H9 (cell line): Measurements from ENCODE around the gene ONECUT1. TPM values are rescaled to one million over a fixed set of nuclear protein-coding genes. Genes with fewer than 3 reads are reported as not detected.

Experiments
- DNase-seq: peaks from one replicate; pipeline ENCODE4 v3.0.0-alpha.2; 2017
- H2AFZ ChIP-seq: one replicate; pipeline ENCODE4 v1.6.1; 2013; ENCODE audit warnings: mild to moderate bottlenecking, low read length, control low read depth, moderate library complexity
- H2AK5ac ChIP-seq: 2 replicates; pipeline ENCODE4 v1.6.1; 2013; ENCODE audit warnings: low read length, control low read depth, mixed read lengths; ENCODE audit not compliant: insufficient read length
- H2BK120ac ChIP-seq: one replicate; pipeline ENCODE4 v1.6.1; 2013; ENCODE audit warnings: low read depth, mild to moderate bottlenecking, low read length, control low read depth, inconsistent platforms; ENCODE audit not compliant: poor library complexity, severe bottlenecking
- H2BK12ac ChIP-seq: 2 replicates; pipeline ENCODE4 v1.6.1; 2013; ENCODE audit warnings: low read length, control low read depth, mixed read lengths, low read depth; ENCODE audit not compliant: insufficient read length
- H2BK15ac ChIP-seq: 2 replicates; pipeline ENCODE4 v1.6.1; 2013; ENCODE audit warnings: low read depth, low read length, control low read depth
- H2BK20ac ChIP-seq: one replicate; pipeline ENCODE4 v1.6.1; 2013; ENCODE audit warnings: low read depth, mild to moderate bottlenecking, low read length, control low read depth, inconsistent platforms; ENCODE audit not compliant: poor library complexity, severe bottlenecking
- H2BK5ac ChIP-seq: 2 replicates; pipeline ENCODE4 v1.6.1; 2013; ENCODE audit warnings: low read length, control low read depth, mixed read lengths; ENCODE audit not compliant: insufficient read length
- H3K14ac ChIP-seq: 2 replicates; pipeline ENCODE4 v1.6.1; 2013; ENCODE audit warnings: low read length, control low read depth; ENCODE audit not compliant: insufficient read depth
- H3K18ac ChIP-seq: 2 replicates; pipeline ENCODE4 v1.6.1; 2013; ENCODE audit warnings: low read depth, mild to moderate bottlenecking, mixed read lengths, low read length, control low read depth; ENCODE audit not compliant: insufficient read length
- H3K23ac ChIP-seq: 2 replicates; pipeline ENCODE4 v1.6.1; 2013; ENCODE audit warnings: low read length, control low read depth, mixed read lengths, low read depth; ENCODE audit not compliant: insufficient read length
- H3K23me2 ChIP-seq: 2 replicates; pipeline ENCODE4 v1.6.1; 2013; ENCODE audit warnings: low read depth, mild to moderate bottlenecking, mixed read lengths, low read length, control low read depth; ENCODE audit not compliant: insufficient read length, poor library complexity, severe bottlenecking
- H3K27ac ChIP-seq: 2 replicates; pipeline ENCODE4 v1.5.1; 2013; ENCODE audit warnings: low read length, control low read depth, mixed read lengths, low read depth; ENCODE audit not compliant: insufficient read length
- H3K27me3 ChIP-seq: 2 replicates; pipeline ENCODE4 v1.6.1; 2013; ENCODE audit warnings: low read length, control low read depth, inconsistent platforms; ENCODE audit not compliant: insufficient read depth
- H3K4ac ChIP-seq: 2 replicates; pipeline ENCODE4 v1.6.1; 2013; ENCODE audit warnings: low read depth, mild to moderate bottlenecking, control low read depth, inconsistent platforms, low read length, moderate library complexity
- H3K4me1 ChIP-seq: 2 replicates; pipeline ENCODE4 v1.6.1; 2013; ENCODE audit warnings: low read length, control low read depth, inconsistent platforms; ENCODE audit not compliant: insufficient read depth
- H3K4me2 ChIP-seq: 2 replicates; pipeline ENCODE4 v1.6.1; 2013; ENCODE audit warnings: low read length, control low read depth, mixed read lengths; ENCODE audit not compliant: insufficient read length, insufficient read depth
- H3K56ac ChIP-seq: 2 replicates; pipeline ENCODE4 v1.6.1; 2013; ENCODE audit warnings: low read depth, mild to moderate bottlenecking, mixed read lengths, low read length, control low read depth; ENCODE audit not compliant: insufficient read length
- H3K79me1 ChIP-seq: 2 replicates; pipeline ENCODE4 v1.6.1; 2013; ENCODE audit warnings: low read depth, mild to moderate bottlenecking, moderate library complexity, low read length, control low read depth, inconsistent platforms; ENCODE audit not compliant: insufficient read depth, poor library complexity, severe bottlenecking
- H3K79me2 ChIP-seq: 2 replicates; pipeline ENCODE4 v1.6.1; 2013; ENCODE audit warnings: low read length, control low read depth, inconsistent platforms; ENCODE audit not compliant: insufficient read depth
- H3K9ac ChIP-seq: 2 replicates; pipeline ENCODE4 v1.6.1; 2013; ENCODE audit warnings: low read length, control low read depth, mixed read lengths; ENCODE audit not compliant: insufficient read length; ENCODE audit errors: extremely low read depth
- H3K9me3 ChIP-seq: one replicate; pipeline ENCODE4 v1.6.1; 2013; ENCODE audit warnings: low read depth, low read length, inconsistent platforms; ENCODE audit not compliant: control insufficient read depth
- H3T11ph ChIP-seq: one replicate; pipeline ENCODE4 v1.6.1; 2013; ENCODE audit warnings: mild to moderate bottlenecking, low read length, control low read depth, inconsistent platforms
- H4K20me1 ChIP-seq: one replicate; pipeline ENCODE4 v1.6.1; 2013; ENCODE audit not compliant: control insufficient read depth, insufficient read length, insufficient read depth
- H4K5ac ChIP-seq: 2 replicates; pipeline ENCODE4 v1.6.1; 2013; ENCODE audit warnings: low read depth, mild to moderate bottlenecking, mixed read lengths, low read length, control low read depth; ENCODE audit not compliant: insufficient read length
- H4K8ac ChIP-seq: replicated peaks from 2 replicates; pipeline ENCODE4 v1.6.1; 2013; ENCODE audit warnings: low read length, control low read depth, mixed read lengths, low read depth; ENCODE audit not compliant: insufficient read length
- H4K91ac ChIP-seq: 2 replicates; pipeline ENCODE4 v1.6.1; 2013; ENCODE audit warnings: low read depth, mild to moderate bottlenecking, moderate library complexity, mixed read lengths, low read length, control low read depth; ENCODE audit not compliant: insufficient read length
- H3K27ac Mint-ChIP-seq, 3 experiments: 2 replicates in 2 of 3; 3 replicates in 1 of 3; pipeline ENCODE4 v1.8.0; 2020 to 2021; ENCODE audit warnings: mixed read lengths in 3 of 3, mild to moderate bottlenecking in 1 of 3, moderate library complexity in 1 of 3
- H3K27me3 Mint-ChIP-seq: 2 replicates; pipeline ENCODE4 v1.8.0; 2021; ENCODE audit warnings: low read depth, mild to moderate bottlenecking, moderate library complexity, mixed read lengths
- H3K36me3 Mint-ChIP-seq, 3 experiments: 2 replicates in 2 of 3; 3 replicates in 1 of 3; pipeline ENCODE4 v1.8.0; 2020 to 2021; ENCODE audit warnings: low read depth in 3 of 3, mixed read lengths in 3 of 3; ENCODE audit not compliant: insufficient read depth in 1 of 3
- H3K4me1 Mint-ChIP-seq, 2 experiments: 2 replicates each; pipeline ENCODE4 v1.8.0; 2020; ENCODE audit warnings: mixed read lengths in 2 of 2
- H3K4me3 Mint-ChIP-seq, 2 experiments: 2 replicates in 1 of 2; 3 replicates in 1 of 2; pipeline ENCODE4 v1.8.0; 2020 to 2021; ENCODE audit warnings: mild to moderate bottlenecking in 2 of 2, mixed read lengths in 2 of 2, moderate library complexity in 1 of 2
- H3K9me3 Mint-ChIP-seq, 2 experiments: 2 replicates in 1 of 2; 3 replicates in 1 of 2; pipeline ENCODE4 v1.8.0; 2020; ENCODE audit warnings: mild to moderate bottlenecking in 2 of 2, mixed read lengths in 2 of 2, moderate library complexity in 1 of 2
- WGBS: extraction: QIAGEN DNeasy Blood & Tissue Kit; methylation state at CpG from one replicate; pipeline ENCODE4 v1.1.7; 2013; ENCODE audit warnings: missing lambda C conversion rate, low lambda C conversion rate, mixed read lengths; ENCODE audit not compliant: insufficient read length; ENCODE audit errors: extremely low coverage; 5-methylcytosine and 5-hydroxymethylcytosine counted together
- total RNA-seq: library from RNA; stranded (reverse); gene quantifications from 2 replicates; pipeline ENCODE4 v1.2.1, GENCODE V29; 2021
- TF ChIP-seq, protein P1 (sequence below): fragments of 200-600 bp; sonication (generic); conservative IDR thresholded peaks from 3 replicates; pipeline ENCODE4 v1.8.0; 2021; ENCODE audit warnings: antibody characterized with exemption, mild to moderate bottlenecking

ONECUT1 gene
- total RNA-seq, 1 experiment from 2014 or later: 14.1 TPM

DNA sequence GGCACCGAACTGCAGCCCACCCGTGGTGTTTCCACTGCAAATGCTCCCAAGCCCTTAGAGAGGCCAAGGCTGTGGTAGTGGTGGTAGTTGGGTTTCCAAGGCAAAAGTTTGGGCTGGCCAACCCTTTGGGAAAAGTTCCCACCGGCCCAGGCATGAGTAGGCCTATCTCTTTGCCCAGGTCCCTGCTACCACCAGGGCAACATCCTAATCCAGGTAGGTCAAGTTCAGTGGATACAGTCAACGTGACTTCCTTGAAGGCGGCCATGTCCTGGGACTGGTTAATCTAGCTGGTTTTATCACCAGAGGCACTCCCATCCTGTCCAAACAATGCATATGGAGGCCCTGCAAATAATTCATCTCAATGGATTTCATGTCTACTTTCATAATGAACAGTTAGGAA is 1.6 kb upstream of the ONECUT1 start:
- H3K79me1 ChIP-seq: no peaks in the 10 kb centered on the region
- no peak overlapping the region for H2BK120ac ChIP-seq
- H3K9ac ChIP-seq: no peak overlapping the region
- H3K23ac ChIP-seq: no peak overlapping the region
- H3K79me2 ChIP-seq: no peaks in the 10 kb centered on the region
- no peaks in the 10 kb centered on the region for H3K9me3 ChIP-seq
- Mint-ChIP-seq H3K36me3 (peaks cover 0 to 37% (median 3%) of the 10 kb centered on the region in 3 experiments; a peak in 5 of 7 replicates), H3K4me3 (peak overlapping the region; percentile 66 to 78; a peak in 3 of 5 replicates), H3K27ac (no peak overlapping the region), H3K9me3 (peaks cover 0 to 6% of the 10 kb centered on the region in 2 experiments; a peak in 2 of 5 replicates), H3K27me3 (peaks cover 48% of the 10 kb centered on the region), H3K4me1 (peaks cover 52 to 74% of the 10 kb centered on the region in 2 experiments)
- H3K4me2 ChIP-seq: peak overlapping the region; percentile 68
- H2BK12ac ChIP-seq: no peak overlapping the region
- peaks cover 36% of the 10 kb centered on the region for H3K23me2 ChIP-seq
- H3K4me1 ChIP-seq: peaks cover 12% of the 10 kb centered on the region; the same call in 1 of the 2 replicates
- no peak overlapping the region for H2BK20ac ChIP-seq
- H3K27ac ChIP-seq: no peak overlapping the region
- H2BK15ac ChIP-seq: no peak overlapping the region
- WGBS: no CpG with 5 or more reads among the region's 5 CpGs
- no peaks in the 10 kb centered on the region for H4K20me1 ChIP-seq
- no peak overlapping the region for H2AFZ ChIP-seq
- H3K18ac ChIP-seq: no peak overlapping the region
- peak; percentile 43 for DNase-seq
- H4K5ac ChIP-seq: no peak overlapping the region
- no peak overlapping the region for H3T11ph ChIP-seq
- no peak overlapping the region for H4K8ac ChIP-seq
- TF ChIP-seq, protein P1, sequence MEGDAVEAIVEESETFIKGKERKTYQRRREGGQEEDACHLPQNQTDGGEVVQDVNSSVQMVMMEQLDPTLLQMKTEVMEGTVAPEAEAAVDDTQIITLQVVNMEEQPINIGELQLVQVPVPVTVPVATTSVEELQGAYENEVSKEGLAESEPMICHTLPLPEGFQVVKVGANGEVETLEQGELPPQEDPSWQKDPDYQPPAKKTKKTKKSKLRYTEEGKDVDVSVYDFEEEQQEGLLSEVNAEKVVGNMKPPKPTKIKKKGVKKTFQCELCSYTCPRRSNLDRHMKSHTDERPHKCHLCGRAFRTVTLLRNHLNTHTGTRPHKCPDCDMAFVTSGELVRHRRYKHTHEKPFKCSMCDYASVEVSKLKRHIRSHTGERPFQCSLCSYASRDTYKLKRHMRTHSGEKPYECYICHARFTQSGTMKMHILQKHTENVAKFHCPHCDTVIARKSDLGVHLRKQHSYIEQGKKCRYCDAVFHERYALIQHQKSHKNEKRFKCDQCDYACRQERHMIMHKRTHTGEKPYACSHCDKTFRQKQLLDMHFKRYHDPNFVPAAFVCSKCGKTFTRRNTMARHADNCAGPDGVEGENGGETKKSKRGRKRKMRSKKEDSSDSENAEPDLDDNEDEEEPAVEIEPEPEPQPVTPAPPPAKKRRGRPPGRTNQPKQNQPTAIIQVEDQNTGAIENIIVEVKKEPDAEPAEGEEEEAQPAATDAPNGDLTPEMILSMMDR: no peak
- no peak overlapping the region for H3K14ac ChIP-seq
- H2BK5ac ChIP-seq: no peak overlapping the region
- peaks cover 80% of the 10 kb centered on the region for H3K27me3 ChIP-seq
- no peak overlapping the region for H4K91ac ChIP-seq
- no peak overlapping the region for H3K56ac ChIP-seq
- no peak overlapping the region for H3K4ac ChIP-seq
- H2AK5ac ChIP-seq: no peak overlapping the region
